Hepatocyte (in vitro differentiated cells): ENCODE results near the gene CIZ1. TPM values are rescaled to one million over a fixed set of nuclear protein-coding genes. Genes with fewer than 3 reads are reported as not detected.

Experiments
- DNase-seq: peaks from one replicate; pipeline ENCODE4 v3.0.0-alpha.2; 2016; ENCODE audit warnings: low spot score
- H2AFZ ChIP-seq: fragments of 200-600 bp; sonication (generic); 2 replicates; pipeline ENCODE4 v1.6.0; 2016; ENCODE audit warnings: antibody characterized with exemption, mild to moderate bottlenecking
- H3K27ac ChIP-seq: fragments of 200-600 bp; sonication (generic); 2 replicates; pipeline ENCODE4 v1.5.1; 2016; ENCODE audit warnings: mild to moderate bottlenecking
- H3K27me3 ChIP-seq: fragments of 200-600 bp; sonication (generic); 2 replicates; pipeline ENCODE4 v1.6.1; 2016
- H3K36me3 ChIP-seq: fragments of 200-600 bp; sonication (generic); replicated peaks from 2 replicates; pipeline ENCODE4 v1.5.1; 2016; ENCODE audit warnings: low read depth; ENCODE audit not compliant: insufficient read depth
- H3K4me1 ChIP-seq: fragments of 200-600 bp; sonication (generic); 2 replicates; pipeline ENCODE4 v1.5.1; 2016; ENCODE audit warnings: mild to moderate bottlenecking, moderate library complexity; ENCODE audit not compliant: insufficient read depth
- H3K4me2 ChIP-seq: fragments of 200-600 bp; sonication (generic); 2 replicates; pipeline ENCODE4 v1.6.0; 2016
- H3K4me3 ChIP-seq: fragments of 200-600 bp; sonication (generic); 2 replicates; pipeline ENCODE4 v1.5.1; 2016; ENCODE audit warnings: mild to moderate bottlenecking
- H3K79me2 ChIP-seq: fragments of 200-600 bp; sonication (generic); 2 replicates; pipeline ENCODE4 v1.6.0; 2017; ENCODE audit warnings: mild to moderate bottlenecking
- H3K9me2 ChIP-seq: fragments of 200-600 bp; sonication (generic); replicated peaks from 2 replicates; pipeline ENCODE4 v1.6.0; 2017; ENCODE audit warnings: mild to moderate bottlenecking; ENCODE audit not compliant: insufficient read depth
- H3K9me3 ChIP-seq: fragments of 200-600 bp; sonication (generic); 2 replicates; pipeline ENCODE4 v1.5.1; 2016; ENCODE audit warnings: low read depth, mild to moderate bottlenecking
- H4K20me1 ChIP-seq: fragments of 200-600 bp; sonication (generic); 2 replicates; pipeline ENCODE4 v1.6.0; 2016; ENCODE audit warnings: mild to moderate bottlenecking; ENCODE audit not compliant: insufficient read depth, poor library complexity, severe bottlenecking
- CTCF ChIP-seq: fragments of 200-600 bp; sonication (generic); IDR thresholded peaks from 2 replicates; pipeline ENCODE4 v1.5.1; 2016; ENCODE audit warnings: antibody characterized with exemption, mild to moderate bottlenecking; ENCODE audit not compliant: poor library complexity
- EZH2 ChIP-seq: fragments of 200-600 bp; sonication (generic); IDR thresholded peaks from 2 replicates; pipeline ENCODE4 v1.6.1; 2016; ENCODE audit warnings: antibody characterized with exemption, mild to moderate bottlenecking, borderline replicate concordance
- EZH2phosphoT487 ChIP-seq: fragments of 200-600 bp; sonication (generic); IDR thresholded peaks from one replicate; pipeline ENCODE4 v1.6.1; 2018; ENCODE audit warnings: antibody characterized with exemption, mild to moderate bottlenecking, low read depth, moderate library complexity; ENCODE audit not compliant: unreplicated experiment, severe bottlenecking
- WGBS: methylation state at CpG from one replicate; pipeline ENCODE4 v1.1.6; 2016; ENCODE audit warnings: low lambda C conversion rate; ENCODE audit errors: missing lambda C conversion rate; 5-methylcytosine and 5-hydroxymethylcytosine counted together
- polyA plus RNA-seq: library from polyadenylated mRNA; unstranded; fragments of >200 nt; fragmentation: Nextera tagmentation; extraction: Ambion mirVana; gene quantifications from 2 replicates; pipeline ENCODE4 v1.2.1, GENCODE V29; 2016
- total RNA-seq: library from RNA; depleted of rRNA; stranded (reverse); fragments of >200 nt; gene quantifications from 2 replicates; pipeline ENCODE4 v1.2.3, GENCODE V29; 2014

Gene CIZ1
- total and polyA plus RNA-seq, 2 experiments from 2014 or later: 31.0 to 85.6 TPM

DNA sequence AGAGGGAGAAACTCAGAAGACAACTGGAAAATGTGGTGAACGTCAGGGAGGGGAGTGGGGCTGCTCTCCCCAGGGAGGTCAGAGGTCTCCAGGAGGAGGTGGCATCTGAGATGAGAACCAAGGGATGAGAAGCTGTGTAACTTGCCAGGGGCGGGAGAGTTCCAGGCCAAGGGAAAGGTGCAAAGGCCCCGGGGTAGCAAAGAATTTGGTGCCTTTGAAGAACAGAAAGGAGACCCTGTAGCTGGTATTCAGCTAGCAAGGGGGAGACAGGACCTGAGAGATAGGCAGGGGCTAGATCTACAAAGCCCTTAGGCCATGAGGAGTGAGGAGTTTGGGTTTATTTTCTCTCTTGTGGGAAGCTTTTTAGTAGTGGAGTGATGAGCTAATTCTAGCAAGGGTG is 15.1 kb upstream of the CIZ1 start:
- H3K36me3 ChIP-seq: no peaks in the 10 kb centered on the region
- no peaks in the 10 kb centered on the region for H3K9me3 ChIP-seq
- 76% methylated on average over 3 of the region's 3 CpGs for WGBS
- no peak overlapping the region for H3K4me3 ChIP-seq
- H2AFZ ChIP-seq: no peak overlapping the region
- H3K4me2 ChIP-seq: peak overlapping the region; percentile 25
- H3K79me2 ChIP-seq: peaks cover 13% of the 10 kb centered on the region
- TF ChIP-seq EZH2phosphoT487 (no peak), CTCF (no peak), EZH2 (no peak)
- H3K27ac ChIP-seq: no peak overlapping the region
- H4K20me1 ChIP-seq: no peaks in the 10 kb centered on the region
- no peak for DNase-seq
- no peaks in the 10 kb centered on the region for H3K27me3 ChIP-seq
- H3K4me1 ChIP-seq: peaks cover 14% of the 10 kb centered on the region
- no peaks in the 10 kb centered on the region for H3K9me2 ChIP-seq

- Histone ChIP-seq H3K79me2 (peaks cover 13% of the 10 kb centered on the region), H3K4me3 (no peak overlapping the region), H3K27ac (no peak overlapping the region), H2AFZ (no peak overlapping the region), H3K36me3 (no peaks in the 10 kb centered on the region), H3K9me2 (no peaks in the 10 kb centered on the region), H4K20me1 (no peaks in the 10 kb centered on the region), H3K4me1 (peaks cover 9% of the 10 kb centered on the region), H3K27me3 (no peaks in the 10 kb centered on the region), H3K4me2 (peak overlapping the region; percentile 96), H3K9me3 (no peaks in the 10 kb centered on the region)
- no peak for TF ChIP-seq CTCF
- no peak for TF ChIP-seq EZH2phosphoT487
- no peak for TF ChIP-seq EZH2
- WGBS: 88% methylated on average over 16 of the region's 16 CpGs
- DNase-seq: no peak
Measured at GRCh38 chr9:128205296-128205944, 14.0 kb upstream of the CIZ1 start.

- no peaks in the 10 kb centered on the region for H3K27me3 ChIP-seq
- DNase-seq: no peak
- H3K4me1 ChIP-seq: peaks cover 9% of the 10 kb centered on the region
- peak overlapping the region; percentile 87 for H3K4me3 ChIP-seq
- 85% methylated on average over 7 of the region's 7 CpGs for WGBS
- no peaks in the 10 kb centered on the region for H3K36me3 ChIP-seq
- no peak overlapping the region for H2AFZ ChIP-seq
- no peaks in the 10 kb centered on the region for H4K20me1 ChIP-seq
- TF ChIP-seq EZH2phosphoT487 (no peak), CTCF (no peak), EZH2 (no peak)
- no peak overlapping the region for H3K27ac ChIP-seq
- peak overlapping the region; percentile 96 for H3K4me2 ChIP-seq
- no peaks in the 10 kb centered on the region for H3K9me3 ChIP-seq
- peaks cover 13% of the 10 kb centered on the region for H3K79me2 ChIP-seq
- no peaks in the 10 kb centered on the region for H3K9me2 ChIP-seq
Measured at GRCh38 chr9:128204858-128205257, 13.5 kb upstream of the CIZ1 start.
